ENCODE measurements around the gene CDH2. TPM values are rescaled to one million over a fixed set of nuclear protein-coding genes. Genes with fewer than 3 reads are reported as not detected.

CDH2 gene
- total RNA-seq, 5 donors from 2014 or later (not counting 1 experiment from before 2014, with no cell fraction given): 0.16 to 0.76 (median 0.33) TPM; not detected in 1

DNA sequence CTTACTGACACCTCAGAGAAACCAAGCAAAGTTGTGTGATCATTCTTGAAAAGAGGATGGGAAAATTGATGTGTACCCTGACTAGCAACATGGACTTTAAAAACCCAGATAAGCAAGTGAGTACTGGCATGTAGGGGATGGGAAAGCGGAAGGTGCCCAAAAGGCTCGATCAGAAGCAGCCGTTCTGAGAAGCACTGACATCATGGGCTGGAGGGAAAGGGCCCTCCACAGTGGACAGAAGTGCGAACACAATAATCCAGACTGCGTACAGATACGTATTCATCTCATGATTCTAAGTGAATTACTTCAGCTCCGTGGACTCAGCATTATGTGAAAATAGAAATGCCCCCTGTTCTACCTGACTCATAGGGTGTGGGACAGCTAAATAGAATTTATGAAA, 42.2 kb downstream of the CDH2 start:
- no peak overlapping the region for H3K4me3 ChIP-seq (ENCODE audit: control insufficient read depth in 1 of 2, extremely low read depth in 1 of 2, low read length in 1 of 2)
- CTCF ChIA-PET: no interaction called here
- no peak overlapping the region for H3K27ac ChIP-seq (ENCODE audit: low read length)
- no peaks in the 10 kb centered on the region for H3K4me1 Mint-ChIP-seq
- no peaks in the 10 kb centered on the region for H3K27me3 Mint-ChIP-seq
- POLR2A ChIA-PET: no interaction called here
- peaks cover 3 to 16% (median 10%) of the 10 kb centered on the region in 3 donors for H3K9me3 Mint-ChIP-seq
- H3K36me3 ChIP-seq (ENCODE audit: control insufficient read depth in 2 of 2, extremely low read depth in 1 of 2, insufficient read depth in 1 of 2, low read length in 1 of 2): no peaks in the 10 kb centered on the region
- ATAC-seq (replicated peaks in 1 of 4): no peak
- H3K27me3 ChIP-seq (replicated peaks in 1 of 2; ENCODE audit: control insufficient read depth in 2 of 2, extremely low read depth in 1 of 2, insufficient read depth in 2 of 2, low read length in 1 of 2): no peaks in the 10 kb centered on the region
- 90% methylated on average over 4 of the region's 7 CpGs for WGBS (ENCODE audit: insufficient coverage)
- H3K4me3 Mint-ChIP-seq: no peak overlapping the region
- H3K4me1 ChIP-seq (ENCODE audit: control insufficient read depth in 1 of 2, extremely low read depth in 1 of 2, insufficient read depth in 2 of 2, low read length in 2 of 2): no peaks in the 10 kb centered on the region
- H3K9me3 ChIP-seq: no peaks in the 10 kb centered on the region
- no peak overlapping the region for H3K27ac Mint-ChIP-seq
- DNase-seq: no peak
- H3K36me3 Mint-ChIP-seq: no peaks in the 10 kb centered on the region

DNA sequence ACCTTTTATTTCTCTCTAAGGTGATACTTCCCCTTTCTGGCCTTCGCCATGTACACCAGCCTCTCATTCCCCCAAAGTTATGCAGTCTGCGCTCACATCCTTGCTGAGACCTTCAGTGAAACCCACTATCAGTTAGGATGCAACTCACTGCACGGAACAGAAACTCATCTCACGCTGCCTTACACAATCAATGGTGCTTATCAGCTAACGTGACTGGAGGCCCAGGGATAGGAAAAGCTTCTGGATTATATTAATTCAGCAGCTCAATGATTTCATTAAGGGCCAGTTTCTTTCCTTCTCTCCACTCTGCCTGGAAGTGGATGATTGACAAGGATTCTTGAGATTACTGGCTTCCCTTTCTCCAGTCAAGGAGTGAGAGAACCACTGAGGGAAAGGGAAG, 44.8 kb downstream of the CDH2 start:
- H3K36me3 Mint-ChIP-seq: no peaks in the 10 kb centered on the region
- POLR2A ChIA-PET: no interaction called here
- DNase-seq (no peak), ATAC-seq (replicated peaks in 1 of 4) (no peak)
- H3K4me1 Mint-ChIP-seq: no peaks in the 10 kb centered on the region
- WGBS (ENCODE audit: insufficient coverage): 100% methylated on average over 1 of the region's 5 CpGs
- no peaks in the 10 kb centered on the region for H3K9me3 ChIP-seq
- peaks cover 3 to 5% (median 4%) of the 10 kb centered on the region in 3 donors for H3K9me3 Mint-ChIP-seq
- no peaks in the 10 kb centered on the region for H3K27me3 Mint-ChIP-seq
- H3K27me3 ChIP-seq (replicated peaks in 1 of 2; ENCODE audit: control insufficient read depth in 2 of 2, extremely low read depth in 1 of 2, insufficient read depth in 2 of 2, low read length in 1 of 2): no peaks in the 10 kb centered on the region
- no peak overlapping the region for H3K27ac ChIP-seq (ENCODE audit: low read length)
- H3K4me3 Mint-ChIP-seq: no peak overlapping the region
- H3K27ac Mint-ChIP-seq: no peak overlapping the region
- CTCF ChIA-PET: no interaction called here
- H3K36me3 ChIP-seq (ENCODE audit: control insufficient read depth in 2 of 2, extremely low read depth in 1 of 2, insufficient read depth in 1 of 2, low read length in 1 of 2): no peaks in the 10 kb centered on the region
- H3K4me3 ChIP-seq (ENCODE audit: control insufficient read depth in 1 of 2, extremely low read depth in 1 of 2, low read length in 1 of 2): no peak overlapping the region
- H3K4me1 ChIP-seq (ENCODE audit: control insufficient read depth in 1 of 2, extremely low read depth in 1 of 2, insufficient read depth in 2 of 2, low read length in 2 of 2): no peaks in the 10 kb centered on the region

DNA sequence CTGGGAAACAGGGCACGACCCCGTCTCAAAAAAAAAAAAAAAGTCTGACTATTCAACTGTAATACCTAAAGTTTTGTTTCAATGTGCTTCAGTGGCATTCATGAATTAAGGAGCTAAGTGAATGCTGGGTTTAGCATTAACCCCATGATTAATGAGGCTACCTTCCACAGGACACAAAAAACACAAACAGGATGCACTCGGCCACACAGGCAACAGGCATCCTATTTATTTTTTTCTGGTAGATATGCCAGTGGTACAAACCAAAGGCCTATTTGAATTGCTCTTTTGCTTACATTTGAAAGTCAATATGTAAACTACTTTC, 48.3 kb downstream of the CDH2 start:
- no CpG with 5 or more reads among the region's 3 CpGs for WGBS (ENCODE audit: insufficient coverage)
- Mint-ChIP-seq H3K4me1 (no peaks in the 10 kb centered on the region), H3K9me3 (peaks cover 3 to 8% (median 5%) of the 10 kb centered on the region in 3 donors), H3K4me3 (no peak overlapping the region), H3K27ac (no peak overlapping the region), H3K36me3 (no peaks in the 10 kb centered on the region), H3K27me3 (no peaks in the 10 kb centered on the region)
- no peaks in the 10 kb centered on the region for H3K9me3 ChIP-seq
- DNase-seq (no peak), ATAC-seq (replicated peaks in 1 of 4) (no peak)
- H3K27me3 ChIP-seq (replicated peaks in 1 of 2; ENCODE audit: control insufficient read depth in 2 of 2, extremely low read depth in 1 of 2, insufficient read depth in 2 of 2, low read length in 1 of 2): no peaks in the 10 kb centered on the region
- ChIA-PET POLR2A (no interaction called here), CTCF (interaction anchor here in 1 of 2 donors (0.7 kb wide), 1 partner anchor 354 kb away, joined by 6 read pairs; no protein-coding TSS in a partner anchor)
- no peak overlapping the region for H3K27ac ChIP-seq (ENCODE audit: low read length)
- H3K4me3 ChIP-seq (ENCODE audit: control insufficient read depth in 1 of 2, extremely low read depth in 1 of 2, low read length in 1 of 2): no peak overlapping the region
- H3K4me1 ChIP-seq (ENCODE audit: control insufficient read depth in 1 of 2, extremely low read depth in 1 of 2, insufficient read depth in 2 of 2, low read length in 2 of 2): no peaks in the 10 kb centered on the region
- H3K36me3 ChIP-seq (ENCODE audit: control insufficient read depth in 2 of 2, extremely low read depth in 1 of 2, insufficient read depth in 1 of 2, low read length in 1 of 2): no peaks in the 10 kb centered on the region

DNA sequence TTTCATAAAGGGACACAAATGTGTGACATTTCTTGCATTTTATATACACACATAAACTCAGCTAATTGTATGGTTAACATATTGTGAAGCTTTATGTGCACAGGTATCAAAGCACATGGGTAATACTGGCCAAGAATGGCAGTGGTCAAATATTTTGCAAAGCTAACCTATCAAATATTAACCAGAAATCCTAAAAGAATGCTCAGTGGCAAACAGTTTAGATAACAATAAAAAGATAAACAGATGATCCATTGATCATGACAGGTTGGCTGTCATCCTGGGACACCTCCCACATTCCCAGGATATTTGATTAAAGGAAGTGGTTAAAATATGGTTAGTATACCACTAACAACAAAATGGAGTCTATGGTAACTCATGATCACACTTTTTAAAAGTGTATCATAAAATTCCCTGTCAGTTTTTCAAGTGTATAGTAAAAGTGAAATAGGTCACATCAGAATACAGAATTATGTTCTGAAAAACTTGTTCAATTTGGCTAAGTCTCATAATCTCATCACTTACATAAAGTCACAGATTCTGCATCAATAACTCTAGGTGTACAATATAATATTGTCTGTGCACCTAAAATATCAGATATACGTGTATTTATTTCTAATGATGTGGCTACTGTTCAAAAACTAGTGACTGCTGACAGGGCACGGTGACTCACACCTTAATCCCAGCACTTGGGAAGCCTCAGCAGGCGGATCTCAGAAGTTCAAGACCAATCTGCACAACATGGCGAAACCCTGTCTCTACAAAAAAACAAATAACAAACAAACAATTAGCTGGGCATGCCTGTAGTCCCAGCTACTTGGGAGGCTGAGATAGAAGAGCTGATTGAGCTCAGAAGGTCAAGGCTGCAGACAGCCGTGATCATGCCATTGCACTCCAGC, 48.9 kb downstream of the CDH2 start:
- Mint-ChIP-seq H3K4me3 (no peak overlapping the region), H3K36me3 (no peaks in the 10 kb centered on the region), H3K4me1 (no peaks in the 10 kb centered on the region), H3K27ac (no peak overlapping the region), H3K9me3 (peaks cover 3 to 8% (median 4%) of the 10 kb centered on the region in 3 donors), H3K27me3 (no peaks in the 10 kb centered on the region)
- ChIA-PET CTCF (interaction anchor here in 1 of 2 donors (0.7 kb wide), 1 partner anchor 353 kb away, joined by 6 read pairs; no protein-coding TSS in a partner anchor), POLR2A (no interaction called here)
- ATAC-seq (replicated peaks in 1 of 4) (no peak), DNase-seq (no peak)
- WGBS (ENCODE audit: insufficient coverage): no CpG with 5 or more reads among the region's 5 CpGs
- no peak overlapping the region for H3K4me3 ChIP-seq (ENCODE audit: control insufficient read depth in 1 of 2, extremely low read depth in 1 of 2, low read length in 1 of 2)
- H3K9me3 ChIP-seq: no peaks in the 10 kb centered on the region
- H3K36me3 ChIP-seq (ENCODE audit: control insufficient read depth in 2 of 2, extremely low read depth in 1 of 2, insufficient read depth in 1 of 2, low read length in 1 of 2): no peaks in the 10 kb centered on the region
- no peak overlapping the region for H3K27ac ChIP-seq (ENCODE audit: low read length)
- H3K27me3 ChIP-seq (replicated peaks in 1 of 2; ENCODE audit: control insufficient read depth in 2 of 2, extremely low read depth in 1 of 2, insufficient read depth in 2 of 2, low read length in 1 of 2): no peaks in the 10 kb centered on the region
- no peaks in the 10 kb centered on the region for H3K4me1 ChIP-seq (ENCODE audit: control insufficient read depth in 1 of 2, extremely low read depth in 1 of 2, insufficient read depth in 2 of 2, low read length in 2 of 2)

DNA sequence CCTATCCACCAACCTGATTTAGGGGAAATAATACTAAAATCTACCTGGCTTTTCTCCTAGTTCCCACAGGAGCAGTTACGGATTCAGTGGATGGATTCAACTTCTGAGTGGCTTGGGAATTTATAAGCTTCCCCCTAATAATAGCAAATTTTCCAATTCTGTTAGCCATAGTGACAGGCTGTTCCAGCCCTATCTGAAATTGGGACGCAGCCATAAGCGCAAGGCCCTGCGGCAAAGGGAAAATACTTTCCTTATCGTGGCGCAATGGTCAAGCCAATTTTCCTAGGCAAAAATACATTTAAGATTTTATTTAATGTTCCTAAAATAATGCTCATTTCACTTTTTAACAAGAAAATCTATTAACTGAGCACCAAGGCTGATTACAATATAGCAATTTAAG, 49.7 kb downstream of the CDH2 start:
- Mint-ChIP-seq H3K9me3 (peaks cover 0 to 6% (median 0%) of the 10 kb centered on the region in 3 donors), H3K4me1 (no peaks in the 10 kb centered on the region), H3K4me3 (no peak overlapping the region), H3K36me3 (no peaks in the 10 kb centered on the region), H3K27ac (no peak overlapping the region), H3K27me3 (no peaks in the 10 kb centered on the region)
- no peaks in the 10 kb centered on the region for H3K9me3 ChIP-seq
- no peak overlapping the region for H3K4me3 ChIP-seq (ENCODE audit: control insufficient read depth in 1 of 2, extremely low read depth in 1 of 2, low read length in 1 of 2)
- no peaks in the 10 kb centered on the region for H3K4me1 ChIP-seq (ENCODE audit: control insufficient read depth in 1 of 2, extremely low read depth in 1 of 2, insufficient read depth in 2 of 2, low read length in 2 of 2)
- DNase-seq (no peak), ATAC-seq (replicated peaks in 1 of 4) (no peak)
- WGBS (ENCODE audit: insufficient coverage): no CpG with 5 or more reads among the region's 6 CpGs
- H3K27ac ChIP-seq (ENCODE audit: low read length): no peak overlapping the region
- H3K27me3 ChIP-seq (replicated peaks in 1 of 2; ENCODE audit: control insufficient read depth in 2 of 2, extremely low read depth in 1 of 2, insufficient read depth in 2 of 2, low read length in 1 of 2): no peaks in the 10 kb centered on the region
- no peaks in the 10 kb centered on the region for H3K36me3 ChIP-seq (ENCODE audit: control insufficient read depth in 2 of 2, extremely low read depth in 1 of 2, insufficient read depth in 1 of 2, low read length in 1 of 2)
- CTCF ChIA-PET: no interaction called here
- POLR2A ChIA-PET: interaction anchor here in 1 of 2 donors (0.6 kb wide), 1 partner anchor 1660 kb away, joined by 3 read pairs; no protein-coding TSS in a partner anchor

DNA sequence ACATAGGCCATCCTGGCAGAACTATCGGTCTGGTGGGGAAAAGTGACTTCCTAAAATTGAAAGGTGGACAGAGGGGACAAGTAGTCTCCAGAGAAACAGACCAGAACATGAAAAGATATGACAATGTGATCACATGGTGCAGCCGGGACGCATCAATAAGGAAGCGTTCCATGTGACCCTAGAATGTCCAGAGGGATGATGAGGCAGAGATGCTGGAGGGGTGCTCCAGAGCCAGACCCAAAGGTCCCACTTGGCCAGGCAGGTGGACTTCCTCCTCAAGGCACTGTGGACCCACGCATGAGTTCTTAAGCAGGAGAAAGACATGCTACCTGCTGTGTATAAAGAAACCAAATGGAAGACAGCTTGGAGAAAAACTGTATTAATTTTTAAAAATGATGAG, 50.2 kb downstream of the CDH2 start:
- POLR2A ChIA-PET: interaction anchor here in 1 of 2 donors (0.6 kb wide), 1 partner anchor 1659 kb away, joined by 3 read pairs; no protein-coding TSS in a partner anchor
- Histone ChIP-seq H3K27ac (ENCODE audit: low read length) (no peak overlapping the region), H3K4me3 (ENCODE audit: control insufficient read depth in 1 of 2, extremely low read depth in 1 of 2, low read length in 1 of 2) (no peak overlapping the region), H3K4me1 (ENCODE audit: control insufficient read depth in 1 of 2, extremely low read depth in 1 of 2, insufficient read depth in 2 of 2, low read length in 2 of 2) (no peaks in the 10 kb centered on the region), H3K9me3 (no peaks in the 10 kb centered on the region), H3K27me3 (replicated peaks in 1 of 2; ENCODE audit: control insufficient read depth in 2 of 2, extremely low read depth in 1 of 2, insufficient read depth in 2 of 2, low read length in 1 of 2) (no peaks in the 10 kb centered on the region), H3K36me3 (ENCODE audit: control insufficient read depth in 2 of 2, extremely low read depth in 1 of 2, insufficient read depth in 1 of 2, low read length in 1 of 2) (no peaks in the 10 kb centered on the region)
- CTCF ChIA-PET: no interaction called here
- DNase-seq (no peak), ATAC-seq (replicated peaks in 1 of 4) (no peak)
- Mint-ChIP-seq H3K4me3 (no peak overlapping the region), H3K4me1 (no peaks in the 10 kb centered on the region), H3K27me3 (no peaks in the 10 kb centered on the region), H3K9me3 (peaks cover 0 to 11% (median 0%) of the 10 kb centered on the region in 3 donors), H3K36me3 (no peaks in the 10 kb centered on the region), H3K27ac (no peak overlapping the region)
- WGBS (ENCODE audit: insufficient coverage): 92% methylated on average over 4 of the region's 5 CpGs

All from T-cell (primary cell).